GM23248 (cell line): ENCODE measurements around the gene SLMAP.

ENCODE experiments used
- EZH2 ChIP-seq: fragments of 200-600 bp; sonication (generic); IDR thresholded peaks from 2 replicates; pipeline ENCODE4 v1.6.1; 2018; ENCODE audit warnings: antibody characterized with exemption, mild to moderate bottlenecking; ENCODE audit not compliant: insufficient read depth, poor library complexity, severe bottlenecking
- EZH2phosphoT487 ChIP-seq: fragments of 200-600 bp; sonication (generic); IDR thresholded peaks from 2 replicates; pipeline ENCODE4 v1.6.1; 2018; ENCODE audit warnings: antibody characterized with exemption, moderate library complexity, mild to moderate bottlenecking, low read depth; ENCODE audit not compliant: insufficient read depth

GRCh38 chr3:57896031-57896430 lies 139.9 kb downstream of the SLMAP start:
- no peak for TF ChIP-seq EZH2
- TF ChIP-seq EZH2phosphoT487 = no peak
